ENCODE measurements around the gene ZNFX1.

Gene ZNFX1

GRCh38 chr20:49279677-49280462, 2.0 kb upstream of the ZNFX1 start:
- DNase-seq (ENCODE audit: low read depth in 1 of 2, low spot score in 1 of 2) = peak in 1 of 2 experiments; percentile 23
- TF ChIP-seq POLR2AphosphoS5 (IDR thresholded peaks at IDR 0.05; ENCODE audit: low read depth) (0 out of 2 replicates have a peak, but pooled peaks have one; percentile 20), CTCF (IDR thresholded peaks at IDR 0.05; ENCODE audit: insufficient read depth, low read length) (no peak)
- peak overlapping the region; percentile 96 for H3K27ac ChIP-seq (replicated peaks)
- peak overlapping the region; percentile 50 for H3K4me3 ChIP-seq (replicated peaks; ENCODE audit: insufficient read depth, low read length)
- no peaks in the 10 kb centered on the region for H3K27me3 ChIP-seq (ENCODE audit: insufficient read depth, poor library complexity, severe bottlenecking)

GRCh38 chr20:49278818-49279676, 1.2 kb upstream of the ZNFX1 start:
- peak in 1 of 2 experiments; percentile 37 for DNase-seq (ENCODE audit: low read depth in 1 of 2, low spot score in 1 of 2)
- peak; percentile 15 for TF ChIP-seq POLR2AphosphoS5 (IDR thresholded peaks at IDR 0.05; ENCODE audit: low read depth)
- TF ChIP-seq CTCF (IDR thresholded peaks at IDR 0.05; ENCODE audit: insufficient read depth, low read length) = no peak
- H3K27ac ChIP-seq (replicated peaks) = peak overlapping the region; percentile 96
- no peaks in the 10 kb centered on the region for H3K27me3 ChIP-seq (ENCODE audit: insufficient read depth, poor library complexity, severe bottlenecking)
- peak overlapping the region; percentile 50 for H3K4me3 ChIP-seq (replicated peaks; ENCODE audit: insufficient read depth, low read length)

GRCh38 chr20:49277786-49278035, 146 bp downstream of the ZNFX1 start:
- Histone ChIP-seq H3K27me3 (ENCODE audit: insufficient read depth, poor library complexity, severe bottlenecking) (no peaks in the 10 kb centered on the region), H3K27ac (replicated peaks) (peak overlapping the region; percentile 96), H3K4me3 (replicated peaks; ENCODE audit: insufficient read depth, low read length) (peak overlapping the region; percentile 97)
- no peak for DNase-seq (ENCODE audit: low read depth in 1 of 2, low spot score in 1 of 2)
- TF ChIP-seq REST (IDR thresholded peaks at IDR 0.05; ENCODE audit: insufficient replicate concordance, low read depth) (no peak), CTCF (IDR thresholded peaks at IDR 0.05; ENCODE audit: insufficient read depth, low read length) (no peak), SPI1 (IDR thresholded peaks at IDR 0.05; ENCODE audit: borderline replicate concordance, low read depth) (no peak), GABPA (IDR thresholded peaks at IDR 0.05; ENCODE audit: low read depth) (no peak), POLR2AphosphoS5 (IDR thresholded peaks at IDR 0.05; ENCODE audit: low read depth) (no peak)

- peak in 1 of 2 experiments; percentile 17 for DNase-seq (ENCODE audit: low read depth in 1 of 2, low spot score in 1 of 2)
- Histone ChIP-seq H3K27ac (replicated peaks) (peak overlapping the region; percentile 96), H3K4me3 (replicated peaks; ENCODE audit: insufficient read depth, low read length) (peak overlapping the region; percentile 97), H3K27me3 (ENCODE audit: insufficient read depth, poor library complexity, severe bottlenecking) (no peaks in the 10 kb centered on the region)
- no peak for TF ChIP-seq SPI1 (IDR thresholded peaks at IDR 0.05; ENCODE audit: borderline replicate concordance, low read depth)
- TF ChIP-seq GABPA (IDR thresholded peaks at IDR 0.05; ENCODE audit: low read depth) = no peak
- peak; percentile 44 for TF ChIP-seq REST (IDR thresholded peaks at IDR 0.05; ENCODE audit: insufficient replicate concordance, low read depth)
- TF ChIP-seq POLR2AphosphoS5 (IDR thresholded peaks at IDR 0.05; ENCODE audit: low read depth) = no peak
Observed at GRCh38 chr20:49276961-49277785, 684 bp downstream of the ZNFX1 start.
